ENCODE results near the gene RRN3.
"Not testable (repeated sequence)": the region's sequence is repeated elsewhere in the genome, so short reads cannot be mapped to it uniquely, and the experiment has no call there.

The RRN3 gene

GRCh38 chr16:15093955-15094827, at the start of gene RRN3:
TSS of gene RRN3 (minus strand) at chr16:15094272. CDS start at chr16:15094233, 39 bp downstream.
- DNase-seq = peak; percentile 84 to 93

GRCh38 chr16:15143601-15144091, 49.6 kb upstream of the RRN3 start:
- DNase-seq = not testable (repeated sequence)

GRCh38 chr16:15142891-15143600, 49.0 kb upstream of the RRN3 start:
- DNase-seq = not testable (repeated sequence)

- DNase-seq = not testable (repeated sequence)
Observed at GRCh38 chr16:15142107-15142890, 48.2 kb upstream of the RRN3 start.

- no peak for DNase-seq
Observed at GRCh38 chr16:15141586-15141985, 47.5 kb upstream of the RRN3 start.

GRCh38 chr16:15140444-15141365, 46.6 kb upstream of the RRN3 start:
- DNase-seq = not testable (repeated sequence)

- not testable (repeated sequence) for DNase-seq
Observed at GRCh38 chr16:15137514-15137913, 43.4 kb upstream of the RRN3 start.

GRCh38 chr16:15135483-15136360, 41.6 kb upstream of the RRN3 start:
- DNase-seq = not testable (repeated sequence)

GRCh38 chr16:15134752-15135482, 40.8 kb upstream of the RRN3 start:
- DNase-seq = not testable (repeated sequence)

- DNase-seq = not testable (repeated sequence)
Observed at GRCh38 chr16:15133554-15133953, 39.5 kb upstream of the RRN3 start.

- not testable (repeated sequence) for DNase-seq
Observed at GRCh38 chr16:15132719-15133428, 38.8 kb upstream of the RRN3 start.

GRCh38 chr16:15130943-15131700, 37.0 kb upstream of the RRN3 start:
- DNase-seq = not testable (repeated sequence)

GRCh38 chr16:15130256-15130932, 36.3 kb upstream of the RRN3 start:
- not testable (repeated sequence) for DNase-seq

- not testable (repeated sequence) for DNase-seq
Observed at GRCh38 chr16:15127641-15128425, 33.8 kb upstream of the RRN3 start.

- not testable (repeated sequence) for DNase-seq
Observed at GRCh38 chr16:15100372-15100987, 6.4 kb upstream of the RRN3 start.

- DNase-seq = not testable (repeated sequence)
Observed at GRCh38 chr16:15099366-15099909, 5.4 kb upstream of the RRN3 start.
